WTC11 (cell line): ENCODE data around the gene KLRF2.

ENCODE experiments used
- ATF2 ChIP-seq: sonication (generic); formaldehyde crosslinking; IDR thresholded peaks from 2 replicates; pipeline ENCODE4 v1.8.1; 2022; ENCODE audit warnings: low read depth, missing genetic modification reagents, borderline replicate concordance
- ATF3 ChIP-seq: sonication (generic); formaldehyde crosslinking; conservative IDR thresholded peaks from 2 replicates; pipeline ENCODE4 v1.8.1; 2022; ENCODE audit warnings: mild to moderate bottlenecking, missing genetic modification reagents
- CTCF ChIP-seq: fragments of 200-600 bp; IDR thresholded peaks from 2 replicates; pipeline ENCODE4 v1.8.0; 2022; ENCODE audit warnings: antibody characterized with exemption
- E2F1 ChIP-seq: sonication (generic); formaldehyde crosslinking; IDR thresholded peaks from 2 replicates; pipeline ENCODE4 v1.8.0; 2022; ENCODE audit warnings: mild to moderate bottlenecking, missing genetic modification reagents
- NR2C2 ChIP-seq: sonication (generic); formaldehyde crosslinking; IDR thresholded peaks from 2 replicates; pipeline ENCODE4 v1.8.0; 2022; ENCODE audit warnings: mild to moderate bottlenecking, missing genetic modification reagents
- ZNF232 ChIP-seq: sonication (generic); formaldehyde crosslinking; IDR thresholded peaks from 2 replicates; pipeline ENCODE4 v1.8.0; 2022; ENCODE audit warnings: mild to moderate bottlenecking, missing genetic modification reagents

GRCh38 chr12:9888665-9889273 is 7.5 kb downstream of the KLRF2 start:
- TF ChIP-seq E2F1 (CRISPR knock-in tag) (no peak), ATF3 (no peak), CTCF (no peak), ZNF232 (no peak), NR2C2 (CRISPR knock-in tag) (no peak), ATF2 (no peak)
